Measurements from ENCODE around the gene DOK7.

DNA sequence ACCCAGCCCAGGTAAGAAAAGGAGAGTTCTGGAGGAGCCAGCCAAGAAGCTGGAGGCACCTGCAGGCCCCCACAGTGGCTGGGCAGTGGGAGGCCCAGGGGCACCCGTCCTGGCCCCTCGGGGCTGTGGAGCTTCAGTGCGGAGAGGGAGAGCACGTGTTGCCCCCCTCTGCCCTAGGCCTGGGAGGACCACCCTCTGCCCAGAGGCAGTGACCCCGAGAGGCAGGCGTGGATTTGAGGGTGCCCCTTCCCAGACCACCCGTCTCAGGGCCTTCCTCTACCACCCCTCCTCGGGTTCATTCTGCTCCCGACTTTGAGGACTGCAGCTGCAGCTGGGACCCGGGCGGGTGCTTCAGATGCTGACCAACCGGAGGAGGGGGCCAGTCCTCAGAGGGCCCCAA is 33.5 kb upstream of the DOK7 start:
- no peak for TF ChIP-seq POLR2A (IDR thresholded peaks at IDR 0.05)
- TF ChIP-seq, protein P1, sequence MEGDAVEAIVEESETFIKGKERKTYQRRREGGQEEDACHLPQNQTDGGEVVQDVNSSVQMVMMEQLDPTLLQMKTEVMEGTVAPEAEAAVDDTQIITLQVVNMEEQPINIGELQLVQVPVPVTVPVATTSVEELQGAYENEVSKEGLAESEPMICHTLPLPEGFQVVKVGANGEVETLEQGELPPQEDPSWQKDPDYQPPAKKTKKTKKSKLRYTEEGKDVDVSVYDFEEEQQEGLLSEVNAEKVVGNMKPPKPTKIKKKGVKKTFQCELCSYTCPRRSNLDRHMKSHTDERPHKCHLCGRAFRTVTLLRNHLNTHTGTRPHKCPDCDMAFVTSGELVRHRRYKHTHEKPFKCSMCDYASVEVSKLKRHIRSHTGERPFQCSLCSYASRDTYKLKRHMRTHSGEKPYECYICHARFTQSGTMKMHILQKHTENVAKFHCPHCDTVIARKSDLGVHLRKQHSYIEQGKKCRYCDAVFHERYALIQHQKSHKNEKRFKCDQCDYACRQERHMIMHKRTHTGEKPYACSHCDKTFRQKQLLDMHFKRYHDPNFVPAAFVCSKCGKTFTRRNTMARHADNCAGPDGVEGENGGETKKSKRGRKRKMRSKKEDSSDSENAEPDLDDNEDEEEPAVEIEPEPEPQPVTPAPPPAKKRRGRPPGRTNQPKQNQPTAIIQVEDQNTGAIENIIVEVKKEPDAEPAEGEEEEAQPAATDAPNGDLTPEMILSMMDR (IDR thresholded peaks at IDR 0.05) = no peak
